NCI-H748 (cell line): ENCODE measurements around the gene MICA.
"Not testable (repeated sequence)": the region's sequence is repeated elsewhere in the genome, so short reads cannot be mapped to it uniquely, and the experiment has no call there.

ENCODE experiments used
- DNase-seq: peaks from one replicate; lab custom pipeline; 2025; ENCODE audit not compliant: unreplicated experiment; lab: John Stamatoyannopoulos, UW

Gene MICA

DNA sequence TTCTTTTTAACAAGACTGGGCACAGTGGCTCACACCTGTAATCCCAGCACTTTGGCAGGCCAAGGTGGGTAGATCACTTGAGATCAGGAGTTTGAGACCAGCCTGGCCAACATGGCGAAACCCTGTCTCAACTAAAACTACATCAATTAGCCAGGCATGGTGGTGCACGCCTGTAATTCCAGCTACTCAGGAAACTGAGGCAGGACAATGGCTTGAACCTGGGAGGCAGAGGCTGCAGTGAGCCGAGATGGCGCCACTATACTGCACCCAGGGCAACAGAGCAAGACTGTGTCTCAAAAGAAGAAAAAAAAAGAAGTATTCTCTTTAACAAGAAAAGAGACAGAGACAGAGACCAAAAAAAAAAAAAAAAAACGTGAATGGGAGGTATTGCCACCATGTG is 56.5 kb downstream of the MICA start:
- not testable (repeated sequence) for DNase-seq

DNA sequence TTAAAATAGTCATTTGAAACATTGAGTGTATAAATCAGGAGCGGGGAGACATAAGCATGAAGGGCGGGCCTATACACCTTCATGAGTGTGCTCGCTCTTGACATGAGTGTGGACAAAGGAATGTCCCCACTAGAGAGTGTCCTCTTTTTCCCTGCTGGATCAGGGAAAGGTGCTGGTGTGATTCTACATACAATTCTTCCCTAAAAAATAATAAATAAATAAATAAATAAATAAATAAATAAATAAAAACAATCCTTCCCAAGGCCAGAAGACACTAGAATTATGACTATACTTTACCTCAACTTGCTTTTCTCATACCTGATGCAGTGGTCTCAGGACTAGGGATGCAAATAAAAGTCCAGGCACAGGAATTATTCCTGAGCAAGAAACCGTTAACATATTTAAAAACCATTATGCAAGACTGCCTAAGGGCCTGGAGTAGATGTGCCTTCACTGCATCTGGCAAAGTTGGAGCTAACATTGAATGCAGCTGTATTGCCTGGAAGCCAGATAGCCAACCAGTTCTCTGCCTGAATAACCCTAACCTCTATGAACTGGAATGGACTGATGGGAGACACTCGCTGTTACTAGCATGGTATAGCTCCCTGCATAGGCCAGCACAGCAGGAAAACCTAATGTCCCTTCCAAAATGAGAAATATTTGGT is 57.1 kb downstream of the MICA start:
- DNase-seq, result no peak

DNA sequence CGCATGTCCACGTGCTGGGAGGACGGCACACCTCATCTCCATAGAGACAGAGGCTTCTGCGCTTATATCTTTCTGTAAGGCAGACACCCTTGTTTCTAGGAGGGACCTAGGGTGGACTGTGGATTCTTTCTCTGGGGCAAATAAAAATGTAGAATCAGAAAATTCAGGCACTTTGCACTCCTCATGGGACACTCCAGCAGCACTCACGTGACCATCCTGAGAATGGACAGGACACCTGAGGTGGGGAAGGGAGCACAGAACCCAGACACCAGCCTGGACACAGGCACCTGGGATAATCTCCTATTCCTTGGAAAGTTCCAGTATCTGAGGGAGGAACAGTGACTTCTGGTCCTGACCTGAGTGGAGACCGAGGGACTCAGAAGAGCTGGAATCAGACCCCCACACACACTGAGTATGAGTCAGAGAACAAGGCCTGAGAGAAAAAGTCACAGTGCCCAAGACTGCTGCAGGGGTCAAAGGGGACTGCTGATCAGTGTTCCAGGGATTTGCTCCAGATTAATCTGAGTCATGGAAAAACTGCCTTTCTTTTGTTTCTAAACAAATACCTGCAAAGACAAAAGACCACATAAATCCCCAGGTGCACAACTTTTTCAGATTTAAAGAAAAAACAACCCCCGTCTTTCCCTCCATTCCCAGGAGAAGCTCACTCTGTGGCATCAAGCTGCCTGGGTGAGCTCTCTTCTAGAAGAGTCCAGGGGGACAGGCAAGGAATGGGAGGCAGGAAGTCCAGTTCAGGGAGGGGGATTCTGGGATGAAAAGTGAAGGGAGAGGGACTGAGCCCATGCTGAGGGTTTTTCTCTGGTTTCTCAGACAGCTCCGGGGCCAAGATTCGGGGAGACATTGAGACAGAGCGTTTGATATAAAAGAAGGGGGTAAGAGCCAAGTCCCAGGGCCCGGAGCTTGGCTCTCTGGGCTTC is 58.9 kb downstream of the MICA start:
- peak; percentile 49 for DNase-seq

DNA sequence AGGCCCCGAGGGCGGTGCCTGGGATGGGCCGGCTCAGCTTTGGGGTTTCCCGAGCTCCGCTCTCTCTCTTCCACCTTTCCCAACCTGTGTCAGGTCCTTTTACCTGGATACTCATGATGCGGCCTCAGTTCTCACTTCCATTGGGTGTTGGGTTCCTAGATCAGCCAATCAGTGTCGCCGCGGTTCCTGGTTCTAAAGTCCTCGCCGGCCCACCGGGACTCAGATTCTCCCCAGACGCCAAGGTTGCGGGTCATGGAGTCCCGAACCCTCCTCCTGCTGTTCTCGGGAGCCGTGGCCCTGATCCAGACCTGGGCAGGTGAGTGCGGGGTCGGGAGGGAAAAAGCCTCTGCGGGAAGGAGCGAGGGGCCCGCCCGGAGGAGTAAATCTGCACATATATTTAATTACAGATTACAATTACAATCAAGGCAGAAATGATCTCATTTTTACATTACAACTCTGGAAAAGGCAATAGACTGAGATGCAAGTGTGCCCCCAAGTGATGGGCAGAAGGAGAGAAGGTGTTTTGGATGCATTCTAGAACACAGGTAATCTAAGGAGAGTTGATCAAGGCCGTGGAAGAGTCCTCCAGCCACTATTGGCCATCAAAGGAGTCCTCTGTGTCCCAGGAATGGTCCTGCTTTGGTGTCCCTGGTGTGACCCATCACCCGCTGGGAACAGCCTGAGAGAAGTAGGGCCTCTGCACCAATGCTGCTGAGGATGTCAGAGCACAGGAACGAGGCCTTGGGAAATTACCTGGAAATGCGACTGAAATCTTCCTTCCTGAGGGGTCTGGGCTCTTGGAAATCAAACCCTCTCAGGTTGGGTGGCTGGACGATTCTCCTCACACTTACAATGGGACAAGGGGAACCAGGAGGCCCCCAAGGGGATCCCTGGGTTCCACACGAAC is 59.8 kb downstream of the MICA start:
- DNase-seq, result peak; percentile 84

DNA sequence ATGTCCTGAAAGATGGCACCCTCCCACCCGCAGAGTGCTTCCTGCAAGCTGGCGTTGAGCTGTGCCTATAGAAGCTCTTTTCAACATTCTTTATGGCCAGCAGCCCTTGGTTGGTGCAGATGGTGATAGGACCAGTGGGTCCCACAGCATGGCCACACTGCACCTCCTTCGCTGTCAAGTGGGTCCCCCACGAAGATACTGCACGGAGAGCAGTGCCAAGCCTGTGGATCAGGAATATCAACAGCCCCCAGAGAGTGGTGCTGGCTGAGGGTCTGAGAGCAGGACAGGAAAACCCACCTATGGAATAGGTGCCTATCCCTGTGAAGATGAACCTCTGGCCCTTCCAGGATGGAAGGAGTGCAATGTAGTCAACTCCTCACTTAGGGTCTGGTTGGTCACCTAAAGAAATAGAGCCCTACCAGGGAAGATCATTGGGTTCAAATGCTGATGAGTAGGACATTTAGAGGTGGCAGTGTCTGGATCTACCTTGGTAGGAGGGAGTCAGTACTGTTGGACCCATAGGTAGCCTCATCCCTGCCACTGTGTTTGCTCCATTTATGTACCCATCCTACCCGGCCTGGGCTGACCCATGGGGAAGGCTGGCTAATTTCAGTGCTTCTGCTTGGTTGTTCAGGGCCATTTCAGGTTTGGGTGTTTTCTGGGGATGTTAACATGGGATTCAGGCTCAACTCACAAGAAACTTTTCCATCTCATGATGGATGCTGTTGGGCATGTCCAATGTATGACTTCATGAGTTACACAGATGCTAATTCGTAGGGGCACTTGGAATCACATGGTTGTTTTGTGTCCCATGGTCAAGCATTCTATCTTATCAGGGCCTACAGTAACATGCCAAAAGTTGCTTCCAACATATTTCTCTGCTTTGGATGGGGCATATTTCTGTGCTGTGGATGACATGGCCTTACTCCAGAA is 61.1 kb downstream of the MICA start:
- no peak for DNase-seq
